Cardiac muscle cell (in vitro differentiated cells and primary cell): ENCODE data around the gene PDE7B. TPM values are rescaled to one million over a fixed set of nuclear protein-coding genes. Genes with fewer than 3 reads are reported as not detected.

Experiments used
- DNase-seq, 2 donors: peaks; one replicate each; pipeline versions ENCODE4 v3.0.0 to v3.0.0-alpha.2; 2010 to 2017; ENCODE audit warnings: low read depth in 1 of 2, low spot score in 1 of 2
- H3K27ac ChIP-seq: fragments of 200-600 bp; sonication (generic); 2 replicates; pipeline ENCODE4 v1.5.1; 2016
- H3K27me3 ChIP-seq: fragments of 200-600 bp; sonication (generic); 2 replicates; pipeline ENCODE4 v1.6.0; 2016; ENCODE audit warnings: control low read depth
- H3K36me3 ChIP-seq: fragments of 200-600 bp; sonication (generic); 2 replicates; pipeline ENCODE4 v1.5.1; 2016; ENCODE audit warnings: control low read depth
- H3K4me1 ChIP-seq: fragments of 200-600 bp; sonication (generic); 2 replicates; pipeline ENCODE4 v1.8.1; 2017; ENCODE audit warnings: low read depth, mild to moderate bottlenecking, mixed run types
- H3K4me3 ChIP-seq: fragments of 200-600 bp; sonication (generic); 2 replicates; pipeline ENCODE4 v1.5.1; 2016; ENCODE audit warnings: mild to moderate bottlenecking
- H3K9me3 ChIP-seq: fragments of 200-600 bp; sonication (generic); 2 replicates; pipeline ENCODE4 v1.5.1; 2017; ENCODE audit warnings: low read depth, mild to moderate bottlenecking, control low read depth
- polyA plus RNA-seq: library from polyadenylated mRNA; unstranded; fragments of >200 nt; fragmentation: Nextera tagmentation; extraction: Ambion mirVana; gene quantifications from 2 replicates; pipeline ENCODE4 v1.2.1, GENCODE V29; 2016
- total RNA-seq: library from RNA; depleted of rRNA; stranded (reverse); fragments of >200 nt; gene quantifications from 2 replicates; pipeline ENCODE4 v1.2.3, GENCODE V29; 2016
- TF ChIP-seq, protein P1 (sequence below): IDR thresholded peaks from 2 replicates; pipeline ENCODE4 v1.5.1; 2012; ENCODE audit warnings: low read depth, mild to moderate bottlenecking, low read length

PDE7B gene
- total and polyA plus RNA-seq, 2 experiments from 2014 or later = 0.04 to 0.60 TPM

DNA sequence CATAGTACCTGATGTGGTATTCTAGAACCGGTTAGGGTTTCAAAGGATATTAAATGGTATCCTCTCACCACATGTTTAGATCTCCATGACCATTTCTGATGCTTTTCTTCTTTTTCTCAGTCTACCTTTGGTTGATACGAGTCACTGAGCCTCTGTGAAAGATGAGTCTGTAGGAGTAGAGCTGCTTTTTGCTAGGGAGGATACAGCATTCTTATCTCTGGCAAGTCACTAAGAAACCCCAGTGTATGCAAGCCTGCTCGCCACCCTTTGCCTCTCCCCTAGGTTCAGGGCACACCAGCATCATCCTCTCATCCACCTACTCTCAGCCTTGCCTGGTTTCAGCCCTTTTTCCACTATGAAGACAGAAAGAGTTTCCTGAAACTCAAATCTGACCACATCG, 308.7 kb downstream of the PDE7B start:
- Histone ChIP-seq H3K4me3 (no peak overlapping the region), H3K9me3 (no peaks in the 10 kb centered on the region), H3K4me1 (peaks cover 5% of the 10 kb centered on the region), H3K36me3 (no peaks in the 10 kb centered on the region), H3K27me3 (no peaks in the 10 kb centered on the region), H3K27ac (no peak overlapping the region)
- TF ChIP-seq, protein P1, sequence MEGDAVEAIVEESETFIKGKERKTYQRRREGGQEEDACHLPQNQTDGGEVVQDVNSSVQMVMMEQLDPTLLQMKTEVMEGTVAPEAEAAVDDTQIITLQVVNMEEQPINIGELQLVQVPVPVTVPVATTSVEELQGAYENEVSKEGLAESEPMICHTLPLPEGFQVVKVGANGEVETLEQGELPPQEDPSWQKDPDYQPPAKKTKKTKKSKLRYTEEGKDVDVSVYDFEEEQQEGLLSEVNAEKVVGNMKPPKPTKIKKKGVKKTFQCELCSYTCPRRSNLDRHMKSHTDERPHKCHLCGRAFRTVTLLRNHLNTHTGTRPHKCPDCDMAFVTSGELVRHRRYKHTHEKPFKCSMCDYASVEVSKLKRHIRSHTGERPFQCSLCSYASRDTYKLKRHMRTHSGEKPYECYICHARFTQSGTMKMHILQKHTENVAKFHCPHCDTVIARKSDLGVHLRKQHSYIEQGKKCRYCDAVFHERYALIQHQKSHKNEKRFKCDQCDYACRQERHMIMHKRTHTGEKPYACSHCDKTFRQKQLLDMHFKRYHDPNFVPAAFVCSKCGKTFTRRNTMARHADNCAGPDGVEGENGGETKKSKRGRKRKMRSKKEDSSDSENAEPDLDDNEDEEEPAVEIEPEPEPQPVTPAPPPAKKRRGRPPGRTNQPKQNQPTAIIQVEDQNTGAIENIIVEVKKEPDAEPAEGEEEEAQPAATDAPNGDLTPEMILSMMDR = no peak
- no peak for DNase-seq

GRCh38 chr6:136161950-136162349, 310.4 kb downstream of the PDE7B start:
- DNase-seq = no peak
- peaks cover 5% of the 10 kb centered on the region for H3K4me1 ChIP-seq
- H3K27ac ChIP-seq = no peak overlapping the region

DNA sequence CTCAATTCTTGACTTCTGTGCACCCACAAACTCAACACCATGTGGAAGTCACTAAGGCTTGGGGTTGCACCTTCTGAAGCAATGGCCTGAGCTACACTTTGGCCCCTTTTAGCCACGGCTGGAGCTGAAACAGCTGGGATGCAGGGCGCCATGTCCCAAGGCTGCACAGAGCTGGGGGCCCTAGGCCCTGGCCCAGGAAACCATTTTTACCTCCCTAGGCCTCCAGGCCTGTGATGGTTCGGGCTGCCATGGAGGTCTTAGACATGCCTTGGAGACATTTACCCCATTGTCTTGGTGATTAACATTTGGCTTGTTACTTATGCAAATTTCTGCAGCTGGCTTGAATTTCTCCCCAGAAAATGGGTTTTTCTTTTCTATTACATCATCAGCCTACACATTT, 311.8 kb downstream of the PDE7B start:
- no peak for DNase-seq
- Histone ChIP-seq H3K4me1 (peaks cover 5% of the 10 kb centered on the region), H3K36me3 (no peaks in the 10 kb centered on the region), H3K27ac (no peak overlapping the region), H3K27me3 (no peaks in the 10 kb centered on the region), H3K4me3 (no peak overlapping the region), H3K9me3 (no peaks in the 10 kb centered on the region)
- TF ChIP-seq, protein P1 = no peak

More at GRCh38 chr6:136161950-136162349, 310.4 kb downstream of the PDE7B start:
- Histone ChIP-seq H3K36me3 (no peaks in the 10 kb centered on the region), H3K27me3 (no peaks in the 10 kb centered on the region), H3K4me3 (no peak overlapping the region), H3K9me3 (no peaks in the 10 kb centered on the region)
- TF ChIP-seq, protein P1 = no peak

DNA sequence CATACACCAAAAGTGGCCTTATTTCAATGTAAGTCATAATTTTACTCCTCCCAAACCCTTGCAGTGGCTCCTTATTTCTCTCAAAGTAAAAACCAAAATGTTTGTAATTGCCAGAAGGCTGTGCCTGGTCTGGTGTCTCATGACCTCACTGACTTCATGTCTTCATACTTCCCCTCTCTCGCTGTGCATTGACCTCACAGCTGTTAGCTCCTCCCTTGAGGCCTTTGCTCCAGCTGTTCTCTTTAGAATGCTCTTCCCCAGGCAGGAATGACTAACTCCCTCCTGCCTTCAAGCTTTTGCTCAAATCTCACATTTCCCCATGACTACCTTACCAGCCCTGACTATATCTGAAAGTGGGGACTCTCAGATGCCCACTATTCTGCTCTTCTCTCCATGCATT, 315.3 kb downstream of the PDE7B start:
- no peak overlapping the region for H3K27ac ChIP-seq
- no peaks in the 10 kb centered on the region for H3K36me3 ChIP-seq
- H3K4me3 ChIP-seq = no peak overlapping the region
- H3K4me1 ChIP-seq = peaks cover under 1% of the 10 kb centered on the region
- no peaks in the 10 kb centered on the region for H3K9me3 ChIP-seq
- no peak for DNase-seq
- TF ChIP-seq, protein P1 = no peak
- H3K27me3 ChIP-seq = no peaks in the 10 kb centered on the region

DNA sequence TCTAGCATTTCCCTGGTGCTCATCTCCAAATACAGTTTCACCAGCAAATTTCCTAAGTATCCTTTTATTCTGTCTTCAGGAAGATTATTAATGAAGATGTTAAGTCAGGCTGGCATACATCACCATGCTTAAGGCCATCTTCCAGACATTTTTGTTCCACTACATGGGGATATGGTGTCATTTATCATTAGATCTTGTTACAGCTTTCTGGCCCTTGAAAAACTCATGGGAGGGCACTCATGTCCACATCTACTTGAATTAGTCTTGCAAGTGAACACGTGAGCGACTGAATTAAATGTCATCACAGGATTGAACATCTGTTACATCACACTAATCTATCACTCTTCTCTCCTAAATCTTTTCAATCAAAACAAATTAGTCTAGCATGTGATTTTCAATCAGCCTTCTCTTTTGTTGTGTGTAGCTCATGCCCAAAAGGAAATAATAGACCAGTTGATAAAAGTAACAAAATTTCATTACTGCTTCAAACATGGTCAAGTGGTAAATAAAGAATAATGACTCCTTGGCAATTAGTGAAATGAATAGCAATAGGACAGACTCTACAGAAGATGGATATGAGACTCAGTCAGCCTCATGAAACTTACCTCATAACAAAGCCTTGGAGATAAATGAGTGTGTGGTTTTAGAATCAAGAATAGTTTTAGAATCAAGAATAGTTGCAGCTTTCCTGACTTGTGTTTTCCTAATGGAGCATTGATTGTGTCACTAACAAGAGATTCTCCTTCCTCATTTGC, 318.1 kb downstream of the PDE7B start:
- TF ChIP-seq, protein P1 = no peak
- no peaks in the 10 kb centered on the region for H3K27me3 ChIP-seq
- H3K27ac ChIP-seq = no peak overlapping the region
- no peak for DNase-seq
- H3K4me3 ChIP-seq = no peak overlapping the region
- no peaks in the 10 kb centered on the region for H3K36me3 ChIP-seq
- no peaks in the 10 kb centered on the region for H3K4me1 ChIP-seq
- H3K9me3 ChIP-seq = no peaks in the 10 kb centered on the region
